GM18499 (cell line): Measurements from ENCODE around the gene PIAS1.
"Not testable (repeated sequence)": the region's sequence is repeated elsewhere in the genome, so short reads cannot be mapped to it uniquely, and the experiment has no call there.

Experiments
- ATAC-seq: cut with Tn5 transposase; IDR thresholded peaks from one replicate; pipeline ENCODE4 v1.9.1; 2021; ENCODE audit warnings: moderate number of reproducible peaks; ENCODE audit not compliant: insufficient read depth, unreplicated experiment

Gene PIAS1

DNA sequence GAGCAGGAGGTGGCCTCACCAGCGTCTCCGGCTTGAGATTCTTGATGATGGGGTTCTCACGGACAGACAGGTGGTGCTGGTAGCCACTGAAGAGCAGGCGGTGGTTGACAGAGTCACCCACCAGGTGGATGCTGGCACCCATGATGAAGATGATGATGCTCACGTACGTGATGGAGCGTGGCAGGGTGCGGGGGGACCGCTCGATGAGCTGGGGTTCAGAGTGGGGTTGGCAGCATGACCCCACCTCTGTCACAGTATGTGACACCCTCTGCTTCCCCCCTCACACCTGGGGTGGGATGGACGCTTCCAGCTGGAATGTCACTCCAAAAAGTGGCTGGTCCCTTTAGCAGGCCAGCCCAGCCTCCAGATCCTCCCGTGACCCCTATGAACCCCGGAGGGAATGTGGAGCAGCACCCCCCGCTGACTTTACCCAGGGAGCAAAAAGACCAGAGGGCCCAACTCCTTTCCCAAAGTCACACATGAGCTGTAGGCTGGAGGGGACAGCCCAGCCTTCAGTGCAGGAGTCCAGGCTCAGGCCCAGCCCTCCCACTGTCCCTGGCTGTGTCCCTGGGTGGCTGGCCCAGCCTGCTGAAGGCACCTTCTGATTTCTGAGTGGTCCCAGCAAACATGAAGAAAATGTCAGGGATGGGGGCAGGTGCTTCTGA, 157.7 kb downstream of the PIAS1 start:
- no peak for ATAC-seq

DNA sequence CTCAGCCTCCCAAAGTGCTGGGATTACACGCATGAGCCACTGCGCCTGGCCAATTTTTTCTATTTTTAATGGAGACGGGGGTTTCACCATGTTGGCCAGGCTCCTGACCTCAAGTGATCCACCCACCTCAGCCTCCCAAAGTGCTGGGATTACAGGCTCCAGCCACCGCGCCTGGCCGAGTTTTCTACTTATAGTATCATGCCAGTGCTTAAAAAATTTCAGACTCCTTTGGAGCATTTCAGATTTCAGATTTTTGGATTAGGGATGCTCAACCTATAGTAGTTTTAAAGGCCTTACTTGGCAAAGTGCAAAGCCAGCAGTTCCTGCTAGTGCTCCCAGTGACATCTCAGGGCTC, 159.4 kb downstream of the PIAS1 start:
- ATAC-seq: not testable (repeated sequence)

DNA sequence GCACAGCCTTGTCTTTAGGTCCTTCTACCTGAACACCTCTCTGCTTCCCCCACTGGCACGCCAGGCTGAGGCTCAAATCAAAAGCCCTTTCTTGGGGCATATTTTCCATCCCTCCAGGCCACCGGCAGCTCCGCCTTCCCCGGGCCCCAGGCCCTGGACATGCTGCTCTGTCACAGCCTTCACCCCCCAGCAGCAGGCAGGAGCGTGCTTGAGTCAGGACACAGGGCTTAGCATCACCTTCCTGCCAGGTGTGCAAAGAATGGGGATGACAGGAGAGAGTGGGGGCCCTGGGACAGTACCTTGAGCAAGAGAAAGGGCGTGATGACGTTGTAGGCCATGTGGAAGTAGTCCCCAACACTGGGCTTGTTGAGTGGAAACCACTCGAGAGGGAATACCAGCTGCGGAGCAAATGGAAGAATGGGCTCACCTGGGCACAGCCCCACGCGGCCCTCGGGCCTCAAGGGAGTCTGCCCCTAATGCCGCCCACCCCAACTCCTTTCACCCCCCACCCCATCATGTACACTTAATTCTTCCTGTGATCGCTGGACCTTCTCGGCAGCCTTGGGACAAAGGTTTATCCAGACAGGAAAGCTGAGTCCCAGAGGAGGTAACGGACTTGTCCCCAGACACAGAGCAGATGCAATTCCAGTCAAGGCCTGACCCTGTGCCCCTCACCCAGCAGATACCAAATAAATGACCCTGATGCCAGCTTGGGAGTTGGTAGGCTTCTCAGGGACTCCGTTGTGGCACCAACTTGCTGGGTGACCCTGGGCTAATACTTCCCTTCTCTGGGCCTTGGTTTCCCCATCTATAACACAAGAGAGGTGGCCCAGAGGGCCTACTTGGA, 160.1 kb downstream of the PIAS1 start:
- ATAC-seq: no peak

DNA sequence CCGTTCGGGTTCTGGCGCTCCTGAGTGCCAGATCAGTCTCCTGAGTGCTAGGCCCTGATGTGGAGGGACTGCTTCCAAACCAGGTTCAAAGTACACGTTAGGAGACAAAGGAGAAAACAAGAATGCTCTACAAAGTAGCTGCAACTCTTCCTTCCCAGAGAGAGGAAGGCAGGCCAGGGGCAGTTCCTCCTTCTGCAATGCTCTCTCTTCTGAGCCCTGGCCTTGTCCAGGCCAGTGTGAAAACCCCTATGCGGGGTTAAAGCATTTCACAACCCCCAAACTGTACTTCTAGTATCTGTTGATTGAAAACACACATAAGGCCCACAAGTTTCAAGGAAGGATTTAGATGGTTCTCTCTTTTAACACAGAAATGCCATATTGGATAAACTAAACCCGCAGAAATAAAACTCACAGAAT, 160.7 kb downstream of the PIAS1 start:
- ATAC-seq: no peak

DNA sequence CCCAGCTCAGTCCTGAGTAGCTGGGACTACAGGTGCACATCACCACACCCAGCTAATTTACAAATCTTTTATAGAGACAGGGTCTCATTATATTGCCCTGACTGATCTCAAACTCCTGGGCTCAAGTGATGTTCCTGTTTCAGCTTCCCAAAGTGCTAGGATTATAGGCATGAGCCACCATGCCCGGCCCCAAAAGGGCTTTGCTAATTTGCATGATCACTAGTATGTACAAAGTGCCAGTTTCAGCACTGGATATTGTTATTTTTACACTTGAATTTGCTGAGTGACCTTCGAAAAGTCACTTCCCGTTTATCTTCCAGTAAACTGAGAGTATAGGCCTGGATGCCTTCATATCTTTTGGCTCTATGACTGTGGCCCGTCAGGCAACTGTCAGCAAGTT, 163.2 kb downstream of the PIAS1 start:
- no peak for ATAC-seq

DNA sequence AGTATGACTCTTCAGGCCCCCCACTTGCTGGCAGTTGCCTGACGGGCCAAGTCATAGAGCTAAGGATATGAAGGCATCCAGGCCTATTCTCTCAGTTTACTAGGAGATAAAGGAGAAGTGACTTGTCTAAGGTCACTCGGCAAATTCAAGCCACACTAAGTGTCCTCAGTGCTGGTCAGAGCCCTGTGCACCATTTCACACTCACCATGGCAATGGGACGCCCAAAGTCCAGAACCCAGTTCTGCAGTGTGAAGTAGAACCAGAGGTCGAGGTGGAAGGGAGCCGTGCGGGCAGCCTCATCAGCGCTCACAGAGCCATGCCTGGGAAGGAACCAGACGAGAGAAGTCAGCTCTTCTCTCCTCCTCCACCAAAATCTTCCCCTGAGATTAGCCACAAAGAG, 164.2 kb downstream of the PIAS1 start:
- ATAC-seq: no peak

DNA sequence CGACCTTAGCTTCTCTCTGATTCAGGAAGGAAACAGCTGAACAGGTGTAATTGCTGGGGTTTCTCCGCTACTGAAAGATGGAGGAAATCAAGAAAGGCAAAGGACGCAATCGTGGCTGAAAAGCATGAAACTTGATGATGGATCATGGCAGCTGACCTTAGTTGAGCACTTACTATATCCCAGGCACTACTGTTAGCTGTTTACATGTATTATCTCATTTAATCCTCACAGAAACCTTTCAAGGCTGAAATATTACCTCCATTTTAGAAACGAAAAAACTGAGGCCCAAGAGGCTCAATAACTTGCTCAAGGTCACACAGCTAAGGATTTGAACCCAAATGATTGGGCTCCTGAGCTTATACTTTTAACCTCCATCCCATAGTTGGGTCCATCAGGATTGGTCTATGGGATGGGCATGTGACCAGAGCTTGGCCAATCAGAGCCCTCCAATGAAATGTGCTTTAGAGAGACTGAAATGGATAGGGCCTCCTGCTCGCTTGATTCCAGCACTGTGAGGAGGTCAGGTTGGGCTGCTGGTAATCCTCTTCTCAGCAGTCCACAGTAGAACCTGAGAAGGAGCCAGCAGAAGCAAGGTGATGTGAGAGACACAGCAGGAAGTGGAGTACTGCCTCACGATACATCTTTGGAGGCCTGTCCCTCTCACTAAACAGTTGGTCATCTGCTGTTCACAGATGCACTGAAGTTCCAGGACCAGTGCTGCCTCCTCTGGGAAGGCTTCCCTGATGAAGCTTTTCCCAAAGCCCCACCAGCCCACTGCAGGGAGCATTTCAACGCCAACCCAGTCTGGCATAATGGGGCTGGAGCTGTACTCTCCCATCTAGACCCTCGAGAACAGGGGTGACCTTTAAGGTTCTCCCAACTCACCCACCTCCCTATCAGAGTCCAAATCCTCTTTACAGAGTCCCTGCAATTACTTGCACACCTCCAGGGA, 165.0 kb downstream of the PIAS1 start:
- ATAC-seq: no peak

DNA sequence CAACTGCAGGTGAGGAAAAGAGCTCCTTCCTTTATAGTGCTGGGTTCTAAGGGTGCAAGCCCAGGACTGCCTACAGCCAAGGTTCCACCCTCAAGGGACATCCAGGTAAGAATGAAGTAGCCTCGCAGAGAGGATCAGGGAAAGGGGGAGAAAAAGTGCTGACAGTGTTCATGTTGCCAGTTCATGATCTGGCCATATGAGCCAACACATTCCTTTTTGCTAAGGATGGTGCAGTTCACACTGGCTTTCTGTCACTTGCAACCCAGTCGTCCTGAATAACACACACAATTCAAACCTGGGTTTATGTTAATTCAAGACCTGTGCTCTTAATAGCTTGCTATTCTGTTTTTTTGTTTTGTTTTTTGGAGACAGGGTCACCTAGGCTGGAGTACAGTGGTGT, 166.4 kb downstream of the PIAS1 start:
- ATAC-seq: no peak

DNA sequence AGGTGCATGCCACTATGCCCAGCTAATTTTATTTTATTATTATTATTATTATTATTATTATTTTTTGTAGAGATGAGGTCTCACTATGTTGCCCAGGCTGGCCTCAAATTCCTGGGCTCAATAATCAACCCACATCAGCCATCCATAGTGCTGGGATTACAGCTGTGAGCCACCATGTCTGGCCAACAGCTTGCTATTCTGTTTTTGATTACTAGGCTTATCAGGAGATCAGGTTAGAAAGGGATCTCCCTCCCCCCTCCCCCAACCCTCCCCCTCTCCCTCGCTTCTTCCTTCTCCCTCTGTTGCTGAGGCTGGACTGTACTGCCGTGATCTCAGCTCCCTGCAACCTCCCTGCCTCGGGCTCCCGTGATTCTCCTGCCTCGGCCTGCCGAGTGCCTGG, 166.9 kb downstream of the PIAS1 start:
- no peak for ATAC-seq

DNA sequence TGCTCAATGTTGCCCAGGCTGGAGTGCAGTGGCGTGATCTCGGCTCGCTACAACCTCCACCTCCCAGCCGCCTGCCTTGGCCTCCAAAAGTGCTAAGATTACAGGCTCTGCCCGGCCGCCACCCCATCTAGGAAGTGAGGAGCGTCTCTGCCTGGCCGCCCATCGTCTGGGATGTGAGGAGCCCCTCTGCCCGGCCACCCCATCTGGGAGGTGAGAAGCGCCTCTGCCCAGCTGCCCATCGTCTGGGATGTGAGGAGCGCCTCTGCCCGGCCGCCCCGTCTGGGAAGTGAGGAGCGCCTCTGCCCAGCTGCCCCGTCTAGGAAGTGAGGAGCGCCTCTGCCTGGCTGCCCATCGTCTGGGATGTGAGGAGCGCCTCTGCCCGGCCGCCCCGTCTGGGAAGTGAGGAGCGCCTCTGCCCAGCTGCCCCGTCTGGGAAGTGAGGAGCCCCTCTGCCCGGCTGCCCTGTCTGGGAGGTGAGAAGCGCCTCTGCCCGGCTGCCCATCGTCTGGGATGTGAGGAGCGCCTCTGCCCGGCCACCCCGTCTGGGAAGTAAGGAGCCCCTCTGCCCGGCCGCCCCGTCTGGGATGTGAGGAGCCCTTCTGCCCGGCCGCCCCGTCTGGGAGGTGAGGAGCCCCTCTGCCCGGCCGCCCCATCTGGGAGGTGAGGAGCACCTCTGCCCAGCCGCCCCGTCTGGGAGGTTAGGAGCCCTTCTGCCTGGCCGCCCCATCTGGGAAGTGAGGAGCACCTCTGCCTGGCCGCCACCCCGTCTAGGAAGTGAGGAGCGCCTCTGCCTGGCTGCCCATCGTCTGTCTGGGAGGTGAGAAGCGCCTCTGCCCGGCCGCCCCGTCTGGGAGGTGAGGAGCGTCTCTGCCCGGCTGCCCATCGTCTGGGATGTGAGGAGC, 167.7 kb downstream of the PIAS1 start:
- not testable (repeated sequence) for ATAC-seq

DNA sequence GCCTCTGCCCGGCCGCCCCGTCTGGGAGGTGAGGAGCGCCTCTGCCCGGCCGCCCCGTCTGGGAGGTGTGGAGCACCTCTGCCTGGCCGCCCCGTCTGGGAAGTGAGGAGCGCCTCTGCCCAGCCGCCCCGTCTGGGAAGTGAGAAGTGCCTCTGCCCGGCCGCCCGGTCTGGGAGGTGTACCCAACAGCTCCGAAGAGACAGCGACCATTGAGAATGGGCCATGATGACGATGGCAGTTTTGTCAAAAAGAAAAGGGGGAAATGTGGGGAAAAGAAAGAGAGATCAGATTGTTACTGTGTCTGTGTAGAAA, 168.3 kb downstream of the PIAS1 start:
- ATAC-seq: not testable (repeated sequence)

DNA sequence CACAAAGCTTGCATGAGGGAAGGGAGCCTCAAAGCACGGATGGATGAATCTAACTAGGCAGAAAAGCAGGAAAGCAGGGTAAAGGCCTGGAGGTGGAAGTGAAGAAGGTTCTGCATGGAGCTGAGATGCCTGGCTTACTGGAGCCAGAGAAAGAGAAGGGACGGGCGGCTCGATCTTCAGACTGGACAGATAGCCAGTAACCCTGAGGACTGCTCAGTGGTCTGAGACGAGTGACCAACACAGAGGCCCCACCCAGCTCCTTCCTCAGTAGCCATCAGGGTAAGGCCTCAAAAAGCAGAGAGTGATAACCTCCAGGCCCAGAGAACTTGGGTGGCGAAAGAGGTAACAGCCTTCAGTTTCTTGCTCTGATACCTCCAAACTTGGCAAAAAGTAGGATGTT, 169.1 kb downstream of the PIAS1 start:
- ATAC-seq: no peak

DNA sequence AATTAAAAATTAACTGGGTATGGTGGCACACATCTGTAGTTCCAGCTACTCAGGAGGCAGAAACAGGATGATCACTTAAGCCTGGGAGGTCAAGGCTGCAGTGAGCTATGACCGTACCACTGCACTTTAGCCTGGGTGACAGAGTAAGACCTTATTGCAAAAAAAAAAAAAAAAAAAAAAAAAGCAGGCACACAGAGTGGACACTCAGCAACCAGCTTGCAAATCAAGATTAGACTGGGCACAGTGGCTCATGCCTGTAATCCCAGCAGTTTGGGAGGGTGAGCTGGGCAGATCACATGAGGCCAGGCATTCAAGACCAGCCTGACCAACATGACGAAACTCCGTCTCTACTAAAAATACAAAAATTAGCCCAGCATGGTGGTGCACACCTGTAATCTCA, 170.0 kb downstream of the PIAS1 start:
- ATAC-seq: no peak

DNA sequence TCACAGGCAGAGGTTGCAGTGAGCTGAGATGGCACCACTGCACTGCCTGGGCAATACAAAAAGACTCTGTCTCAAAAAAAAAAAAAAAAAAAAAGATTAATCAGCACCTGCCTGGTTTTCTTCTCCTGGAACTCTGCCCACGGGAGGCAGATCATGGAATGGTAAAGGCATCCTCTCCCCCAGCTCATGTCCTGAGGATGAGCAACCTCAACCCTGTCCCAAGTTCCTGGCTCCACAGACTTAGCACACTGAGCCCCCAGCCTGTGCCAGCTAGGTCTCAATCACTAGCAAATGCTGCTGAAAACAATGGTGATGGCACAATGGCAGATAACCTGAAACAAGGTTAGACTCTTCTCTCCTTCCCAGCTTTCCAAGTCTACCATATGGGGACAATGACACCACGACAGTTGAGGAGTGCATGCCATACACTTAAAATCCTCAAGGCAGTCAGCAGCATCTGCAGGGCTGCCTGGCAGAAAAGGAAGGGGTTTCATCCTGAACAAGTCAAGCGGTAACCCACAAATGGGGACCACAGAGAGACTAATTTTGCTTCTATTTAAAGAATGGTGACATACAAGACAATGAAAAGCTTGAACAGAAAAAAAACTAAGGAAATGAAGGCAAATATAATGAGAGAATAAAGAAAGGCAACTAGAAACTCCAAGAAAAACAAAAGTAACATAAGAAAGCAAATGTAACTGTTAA, 170.6 kb downstream of the PIAS1 start:
- no peak for ATAC-seq

DNA sequence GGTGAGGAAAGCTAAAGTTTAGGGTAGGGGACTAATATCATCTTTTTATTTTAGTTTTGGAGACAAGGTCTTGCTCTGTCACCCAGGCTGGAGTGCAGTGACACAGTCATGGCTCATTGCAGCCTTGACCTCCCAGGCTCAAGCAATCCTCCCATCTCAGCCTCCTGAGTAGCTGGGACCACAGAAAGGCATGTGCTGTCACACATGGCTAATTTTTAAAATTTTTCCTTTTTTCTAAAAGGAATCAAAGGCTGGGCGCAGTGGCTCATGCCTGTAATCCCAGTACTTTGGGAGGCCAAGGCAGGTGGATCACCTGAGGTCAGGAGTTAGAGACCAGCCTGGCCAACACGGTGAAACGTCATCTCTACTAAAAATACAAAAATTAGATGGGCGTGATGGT, 171.3 kb downstream of the PIAS1 start:
- not testable (repeated sequence) for ATAC-seq

DNA sequence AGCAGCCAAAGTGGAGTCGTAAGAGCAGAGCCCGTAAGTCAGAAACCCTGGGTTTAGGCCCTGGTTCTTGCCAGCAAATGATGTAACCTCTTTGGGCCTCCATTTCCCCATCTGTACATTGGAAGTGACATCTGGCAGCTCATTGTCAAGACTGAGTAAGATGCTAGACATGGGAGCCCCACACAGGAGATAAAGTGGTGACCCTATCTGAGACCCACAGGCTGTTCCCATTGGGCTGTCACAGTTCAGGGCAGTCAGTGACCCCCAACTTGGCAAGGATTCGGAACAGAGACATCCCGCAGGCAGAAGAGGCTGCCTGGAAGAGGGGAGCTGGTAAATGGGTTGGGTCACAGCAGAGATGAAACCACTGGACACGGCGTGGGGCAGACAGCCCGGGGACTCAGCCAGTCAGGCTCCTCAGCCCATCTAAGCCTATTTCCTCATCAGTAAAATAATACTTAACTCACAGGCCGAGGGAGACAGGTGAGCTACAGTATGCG, 173.6 kb downstream of the PIAS1 start:
- ATAC-seq: no peak

DNA sequence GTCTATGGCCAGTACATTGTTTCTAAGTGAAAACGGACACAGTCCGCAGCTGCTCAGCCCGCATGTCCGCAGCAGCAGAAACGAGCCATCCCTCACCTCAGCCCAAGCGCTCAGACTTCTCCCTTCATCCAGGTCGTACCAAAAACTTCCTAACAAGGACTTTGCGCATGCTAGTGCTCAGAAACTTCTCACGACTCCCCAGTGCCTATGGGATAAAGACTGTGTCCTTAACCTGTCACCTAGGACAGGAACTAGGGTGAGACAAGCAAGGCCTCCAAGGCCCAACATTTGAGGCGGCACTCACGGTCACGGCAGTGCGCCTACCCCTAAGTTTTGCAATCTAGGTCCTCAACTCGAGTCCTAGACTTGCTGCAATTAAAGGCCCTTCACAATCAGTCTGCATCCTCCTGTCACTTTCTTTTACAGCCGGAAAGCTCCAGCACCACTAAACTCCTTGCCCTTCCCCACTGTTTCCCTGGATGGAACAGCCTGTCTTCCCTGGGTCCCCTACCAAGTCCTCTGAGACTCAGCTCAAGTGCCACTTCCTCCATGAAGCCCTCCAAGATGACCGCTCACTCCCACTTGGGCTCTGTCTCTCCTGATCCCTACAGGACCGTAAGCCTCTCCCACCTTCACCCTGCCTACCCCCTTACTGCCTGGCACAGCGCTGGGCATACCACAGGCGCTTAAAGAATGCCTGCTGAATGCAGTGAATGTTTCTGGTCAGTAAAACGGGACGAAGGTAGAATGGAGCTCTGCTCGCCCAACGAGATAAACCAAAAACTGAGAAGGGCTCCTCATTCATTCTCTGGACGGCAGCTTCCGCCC, 174.2 kb downstream of the PIAS1 start:
- ATAC-seq: no peak

DNA sequence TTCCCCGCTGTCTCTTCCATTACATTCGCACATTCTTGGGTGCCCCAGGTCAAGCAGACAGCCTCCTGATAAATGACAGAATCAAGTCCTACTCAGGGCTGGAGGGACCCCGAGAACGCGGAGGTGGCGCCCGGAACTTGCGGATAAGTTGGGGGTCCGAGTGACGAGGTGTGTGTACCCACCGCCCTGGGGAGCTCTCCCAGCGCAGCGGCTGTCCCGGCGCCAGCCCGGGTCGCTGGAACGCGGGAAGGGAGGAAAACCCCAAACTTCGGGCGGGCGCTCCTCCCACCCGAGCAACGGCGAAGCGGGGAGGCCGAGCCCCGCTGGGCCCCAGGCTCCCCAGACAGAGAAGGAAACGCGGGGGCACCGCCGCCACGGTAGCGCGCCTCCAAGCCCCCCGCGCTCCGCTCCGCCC, 174.9 kb downstream of the PIAS1 start:
- no peak for ATAC-seq
